Ammon's horn (tissue), 1 donor: ENCODE measurements around the gene ROR2.

Source experiments
- DNase-seq: peaks from one replicate; pipeline ENCODE4 v3.0.0-alpha.2; 2016; ENCODE audit warnings: low spot score

The ROR2 gene

GRCh38 chr9:91736898-91737601, 213.0 kb downstream of the ROR2 start:
- no peak for DNase-seq

GRCh38 chr9:91736311-91736710, 213.7 kb downstream of the ROR2 start:
- DNase-seq = no peak

GRCh38 chr9:91735049-91735448, 215.0 kb downstream of the ROR2 start:
- DNase-seq = no peak

- DNase-seq = peak; percentile 69
Measured at GRCh38 chr9:91734371-91734981, 215.6 kb downstream of the ROR2 start.

- no peak for DNase-seq
Measured at GRCh38 chr9:91733006-91733624, 216.9 kb downstream of the ROR2 start.

- no peak for DNase-seq
Measured at GRCh38 chr9:91732187-91733005, 217.6 kb downstream of the ROR2 start.

- no peak for DNase-seq
Measured at GRCh38 chr9:91730806-91731205, 219.2 kb downstream of the ROR2 start.

- no peak for DNase-seq
Measured at GRCh38 chr9:91729558-91729842, 220.5 kb downstream of the ROR2 start.

- DNase-seq = no peak
Measured at GRCh38 chr9:91727972-91728371, 222.1 kb downstream of the ROR2 start.

- peak; percentile 18 for DNase-seq
Measured at GRCh38 chr9:91727316-91727861, 222.6 kb downstream of the ROR2 start.

GRCh38 chr9:91726406-91727100, 223.5 kb downstream of the ROR2 start:
- DNase-seq = no peak

- no peak for DNase-seq
Measured at GRCh38 chr9:91725651-91726050, 224.4 kb downstream of the ROR2 start.

- DNase-seq = no peak
Measured at GRCh38 chr9:91724609-91725505, 225.2 kb downstream of the ROR2 start.

GRCh38 chr9:91724068-91724440, 226.0 kb downstream of the ROR2 start:
- DNase-seq = no peak

GRCh38 chr9:91723420-91724067, 226.5 kb downstream of the ROR2 start:
- DNase-seq = no peak

- DNase-seq = no peak
Measured at GRCh38 chr9:91720751-91721705, 229.0 kb downstream of the ROR2 start.

- no peak for DNase-seq
Measured at GRCh38 chr9:91720313-91720712, 229.7 kb downstream of the ROR2 start.

GRCh38 chr9:91718071-91718470, 232.0 kb downstream of the ROR2 start:
- no peak for DNase-seq

GRCh38 chr9:91716815-91717214, 233.2 kb downstream of the ROR2 start:
- DNase-seq = no peak
